SK-N-SH (cell line): ENCODE results near the gene HEXIM1. TPM values are rescaled to one million over a fixed set of nuclear protein-coding genes. Genes with fewer than 3 reads are reported as not detected.

Experiments used
- CTCF ChIA-PET: fragments of 300-600, 350-600 bp; formaldehyde crosslinking; extraction: SDS; loops from one replicate; lab custom pipeline; 2021; lab: Yijun Ruan, JAX
- POLR2A ChIA-PET: fragments of 350-600 bp; sonication (Branson Sonifier 250); formaldehyde crosslinking; extraction: SDS; loops from one replicate; lab custom pipeline; 2020; ENCODE audit warnings: antibody characterized with exemption, inconsistent platforms; lab: Yijun Ruan, JAX
- DNase-seq: peaks from one replicate; pipeline ENCODE4 v3.0.0; 2012
- H2AFZ ChIP-seq: fragments of 200-600 bp; sonication (generic); 2 replicates; pipeline ENCODE4 v1.8.1; 2016; ENCODE audit warnings: antibody characterized with exemption, mild to moderate bottlenecking, low read depth
- H3F3A ChIP-seq: fragments of 200-600 bp; sonication (generic); replicated peaks from 2 replicates; pipeline ENCODE3; 2016; ENCODE audit warnings: antibody characterized with exemption, mild to moderate bottlenecking; ENCODE audit not compliant: insufficient read depth
- H3K27ac ChIP-seq, 2 experiments: fragments of 200-500 bp in 1 of 2; fragments of 200-600 bp in 1 of 2; sonication (Bioruptor generic) in 1 of 2; sonication (generic), shearing (Covaris generic) in 1 of 2; 2 replicates each; pipeline versions ENCODE4 v1.5.1 to v1.6.1; 2014 to 2016; ENCODE audit warnings: low read depth in 2 of 2, inconsistent platforms in 1 of 2, low read length in 1 of 2, mild to moderate bottlenecking in 1 of 2, mixed read lengths in 1 of 2
- H3K27me3 ChIP-seq: fragments of 200-600 bp; sonication (generic), shearing (Covaris generic); 2 replicates; pipeline ENCODE4 v1.6.1; 2016; ENCODE audit warnings: mixed run types; ENCODE audit not compliant: insufficient read depth
- H3K36me3 ChIP-seq, 2 experiments: fragments of 200-500 bp in 1 of 2; fragments of 200-600 bp in 1 of 2; sonication (Bioruptor generic) in 1 of 2; sonication (generic) in 1 of 2; replicated peaks in 1 of 2; 2 replicates each; pipeline versions ENCODE3 to v1.5.1; 2014 to 2016; ENCODE audit warnings: low read length in 1 of 2, mild to moderate bottlenecking in 1 of 2; ENCODE audit not compliant: insufficient read depth in 2 of 2, control insufficient read depth in 1 of 2
- H3K4me1 ChIP-seq, 2 experiments: fragments of 200-500 bp in 1 of 2; fragments of 200-600 bp in 1 of 2; sonication (Bioruptor generic) in 1 of 2; sonication (generic), shearing (Covaris generic) in 1 of 2; 2 replicates each; pipeline versions ENCODE4 v1.5.1 to v1.6.1; 2014 to 2016; ENCODE audit warnings: low read depth in 1 of 2, low read length in 1 of 2, mixed run types in 1 of 2; ENCODE audit not compliant: insufficient read depth in 2 of 2, control insufficient read depth in 1 of 2
- H3K4me2 ChIP-seq: fragments of 200-600 bp; sonication (generic), shearing (Covaris generic); 2 replicates; pipeline ENCODE4 v1.6.1; 2017; ENCODE audit warnings: mixed run types
- H3K4me3 ChIP-seq, 2 experiments: fragments of 200-500 bp in 1 of 2; fragments of 200-600 bp in 1 of 2; sonication (Bioruptor generic) in 1 of 2; sonication (generic), shearing (Covaris generic) in 1 of 2; 2 replicates each; pipeline versions ENCODE4 v1.5.1 to v1.8.1; 2014 to 2016; ENCODE audit warnings: low read depth in 2 of 2, inconsistent platforms in 1 of 2, low read length in 1 of 2, mild to moderate bottlenecking in 1 of 2, mixed read lengths in 1 of 2, moderate library complexity in 1 of 2
- H3K79me2 ChIP-seq: fragments of 200-600 bp; sonication (generic); 2 replicates; pipeline ENCODE4 v1.8.1; 2017; ENCODE audit warnings: mild to moderate bottlenecking; ENCODE audit not compliant: insufficient read depth
- H3K9ac ChIP-seq: fragments of 200-600 bp; sonication (generic); 2 replicates; pipeline ENCODE4 v1.6.1; 2017; ENCODE audit warnings: mixed run types
- H3K9me2 ChIP-seq: fragments of 200-600 bp; sonication (generic); 2 replicates; pipeline ENCODE4 v1.6.1; 2017; ENCODE audit warnings: mixed run types
- H3K9me3 ChIP-seq: fragments of 200-600 bp; sonication (generic); 2 replicates; pipeline ENCODE4 v1.6.1; 2017; ENCODE audit warnings: mixed run types, mild to moderate bottlenecking, moderate library complexity
- H4K20me1 ChIP-seq: fragments of 200-600 bp; sonication (generic); 2 replicates; pipeline ENCODE4 v1.6.1; 2017; ENCODE audit warnings: mild to moderate bottlenecking, mixed run types; ENCODE audit not compliant: insufficient read depth
- CTCF ChIP-seq: fragments of 200-600 bp; sonication (generic); IDR thresholded peaks from 2 replicates; pipeline ENCODE4 v1.6.1; 2017; ENCODE audit warnings: antibody characterized with exemption, mild to moderate bottlenecking, moderate library complexity
- GABPA ChIP-seq: IDR thresholded peaks from 2 replicates; pipeline ENCODE4 v1.4.0; 2012; ENCODE audit warnings: low read depth, mild to moderate bottlenecking
- GATA2 ChIP-seq: sonication (generic); formaldehyde crosslinking; IDR thresholded peaks from 2 replicates; pipeline ENCODE4 v1.5.0; 2020; ENCODE audit warnings: mild to moderate bottlenecking, missing genetic modification reagents
- NFIC ChIP-seq: IDR thresholded peaks from 2 replicates; pipeline ENCODE4 v1.4.0; 2012; ENCODE audit warnings: borderline replicate concordance
- NRF1 ChIP-seq: IDR thresholded peaks from 2 replicates; pipeline ENCODE4 v1.6.1; 2012; ENCODE audit warnings: low read depth, mild to moderate bottlenecking, low read length
- PBX3 ChIP-seq: IDR thresholded peaks from 2 replicates; pipeline ENCODE4; 2012
- POLR2AphosphoS5 ChIP-seq: IDR thresholded peaks from 2 replicates; pipeline ENCODE4 v1.6.1; 2012; ENCODE audit warnings: low read depth, low read length
- RAD21 ChIP-seq: IDR thresholded peaks from 2 replicates; pipeline ENCODE4 v1.6.1; 2012; ENCODE audit warnings: mild to moderate bottlenecking, low read length
- RXRA ChIP-seq: IDR thresholded peaks from 2 replicates; pipeline ENCODE4 v1.4.0; 2012; ENCODE audit warnings: low read depth, mild to moderate bottlenecking, borderline replicate concordance
- SIN3A ChIP-seq: IDR thresholded peaks from 2 replicates; pipeline ENCODE4 v1.6.1; 2012; ENCODE audit warnings: low read depth, mild to moderate bottlenecking, low read length, moderate library complexity, borderline replicate concordance
- SMC3 ChIP-seq: IDR thresholded peaks from 2 replicates; pipeline ENCODE4 v1.6.1; 2012; ENCODE audit warnings: low read depth, low read length, improper control_type of control experiment
- TAF1 ChIP-seq: IDR thresholded peaks from 2 replicates; pipeline ENCODE4 v1.6.1; 2012; ENCODE audit warnings: low read depth, mild to moderate bottlenecking, low read length, moderate library complexity, borderline replicate concordance
- TCF12 ChIP-seq: IDR thresholded peaks from 2 replicates; pipeline ENCODE4 v1.4.0; 2012
- YY1 ChIP-seq: IDR thresholded peaks from 2 replicates; pipeline ENCODE4 v1.4.0; 2012; ENCODE audit warnings: low read depth, mild to moderate bottlenecking
- WGBS: methylation state at CpG from one replicate; pipeline ENCODE4 v1.1.6; 2017; ENCODE audit warnings: low lambda C conversion rate; 5-methylcytosine and 5-hydroxymethylcytosine counted together
- polyA plus RNA-seq, 3 experiments: library from polyadenylated mRNA; depleted of rRNA; stranded (reverse); fragments of >200 nt; gene quantifications; 2 replicates each; pipeline ENCODE4 v1.2.3, GENCODE V29; 2012
- TF ChIP-seq, protein P1 (sequence below): IDR thresholded peaks from 2 replicates; pipeline ENCODE4 v1.4.0; 2012; ENCODE audit warnings: low read depth
- TF ChIP-seq, protein P2 (sequence below): IDR thresholded peaks from 2 replicates; pipeline ENCODE4 v1.4.0; 2012; ENCODE audit warnings: low read depth, borderline replicate concordance
- TF ChIP-seq, protein P3 (sequence below): IDR thresholded peaks from 2 replicates; pipeline ENCODE4 v1.6.1; 2012; ENCODE audit warnings: mild to moderate bottlenecking, low read depth, low read length, moderate library complexity

The HEXIM1 gene
- polyA plus RNA-seq, 1 of the 3 experiments (the other 2 are of a cell fraction) = 20.7 TPM

DNA sequence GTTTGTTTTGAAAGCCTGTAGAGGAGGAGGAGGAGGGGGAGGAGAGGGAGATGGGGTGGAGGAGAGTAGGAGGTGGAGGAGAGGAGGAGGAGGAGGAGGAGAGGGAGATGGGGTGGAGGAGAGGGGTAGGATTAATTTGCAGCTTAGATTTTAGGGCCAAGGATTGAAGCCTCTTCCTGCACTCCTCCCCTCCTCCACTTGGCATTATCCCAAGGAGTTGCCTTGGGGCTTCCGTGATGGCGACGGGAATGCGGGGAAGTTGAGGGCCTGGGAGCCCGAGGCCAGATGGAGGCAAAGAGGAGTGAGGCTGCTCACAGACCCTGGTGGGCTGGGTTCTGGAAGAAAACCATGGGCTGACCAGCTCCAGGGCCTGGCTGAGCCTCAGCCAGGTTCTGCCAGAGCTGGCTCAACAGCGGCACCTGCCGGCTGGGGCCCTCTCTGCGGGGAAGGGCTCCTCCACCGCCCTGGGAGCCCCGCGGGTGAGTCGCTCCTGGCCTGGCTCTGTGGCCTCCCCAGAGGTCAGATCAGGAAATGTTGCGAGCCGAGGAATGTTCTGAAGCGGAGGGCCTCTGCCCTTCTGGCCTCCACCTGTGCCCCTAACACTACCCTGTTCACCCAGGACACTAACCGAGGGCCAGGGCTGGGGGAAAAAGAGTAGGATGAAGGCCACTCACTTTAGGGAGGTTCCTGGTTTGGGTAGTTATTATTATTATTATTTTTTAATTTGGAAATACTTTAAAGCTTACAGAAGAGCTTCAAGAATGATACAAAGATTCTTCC, 49.5 kb downstream of the HEXIM1 start:
- Histone ChIP-seq H3K27ac (peak overlapping the region; percentile 41 to 46; a peak in 3 of 4 replicates), H3K4me1 (peaks cover 5 to 8% of the 10 kb centered on the region in 2 experiments; a peak in 3 of 4 replicates), H3F3A (no peaks in the 10 kb centered on the region), H3K4me3 (peak overlapping the region in 1 of 2 experiments; percentile 54; a peak in 1 of 4 replicates), H4K20me1 (no peaks in the 10 kb centered on the region), H3K9ac (peak overlapping the region; percentile 36), H3K9me3 (no peaks in the 10 kb centered on the region), H3K36me3 (no peaks in the 10 kb centered on the region), H3K9me2 (no peaks in the 10 kb centered on the region), H3K79me2 (no peaks in the 10 kb centered on the region), H3K4me2 (peak overlapping the region; percentile 34), H2AFZ (peak overlapping the region; percentile 88), H3K27me3 (no peaks in the 10 kb centered on the region)
- peak; percentile 93 for DNase-seq
- ChIA-PET CTCF (interaction anchor here (0.6 to 10.4 kb wide), 57 partner anchors 9 to 422 kb away, joined by 3 to 181 read pairs (median 5); partner anchors contain the start of genes ACBD4, HEXIM1, HEXIM2 and MAP3K14), POLR2A (interaction anchor here (0.6 to 4.3 kb wide), 5 partner anchors 36 to 62 kb away, joined by 3 to 60 read pairs (median 10); partner anchors contain the start of genes ACBD4, HEXIM1 and HEXIM2)
- TF ChIP-seq NFIC (peak; percentile 47), NRF1 (no peak), RAD21 (peak; percentile 95), YY1 (no peak), RXRA (peak; percentile 22; the same call in 1 of the 2 replicates), POLR2AphosphoS5 (peak; percentile 31; the same call in 1 of the 2 replicates), TAF1 (peak; percentile 61; the same call in 1 of the 2 replicates), SMC3 (peak; percentile 94), TCF12 (peak; percentile 8; the same call in 1 of the 2 replicates), PBX3 (no peak), SIN3A (peak; percentile 88; the same call in 1 of the 2 replicates), GABPA (no peak), CTCF (peak; percentile 98), GATA2 (no peak)
- TF ChIP-seq, protein P1, sequence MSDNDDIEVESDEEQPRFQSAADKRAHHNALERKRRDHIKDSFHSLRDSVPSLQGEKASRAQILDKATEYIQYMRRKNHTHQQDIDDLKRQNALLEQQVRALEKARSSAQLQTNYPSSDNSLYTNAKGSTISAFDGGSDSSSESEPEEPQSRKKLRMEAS = 0 out of 2 replicates have a peak, but pooled peaks have one; percentile 30
- TF ChIP-seq, protein P2, sequence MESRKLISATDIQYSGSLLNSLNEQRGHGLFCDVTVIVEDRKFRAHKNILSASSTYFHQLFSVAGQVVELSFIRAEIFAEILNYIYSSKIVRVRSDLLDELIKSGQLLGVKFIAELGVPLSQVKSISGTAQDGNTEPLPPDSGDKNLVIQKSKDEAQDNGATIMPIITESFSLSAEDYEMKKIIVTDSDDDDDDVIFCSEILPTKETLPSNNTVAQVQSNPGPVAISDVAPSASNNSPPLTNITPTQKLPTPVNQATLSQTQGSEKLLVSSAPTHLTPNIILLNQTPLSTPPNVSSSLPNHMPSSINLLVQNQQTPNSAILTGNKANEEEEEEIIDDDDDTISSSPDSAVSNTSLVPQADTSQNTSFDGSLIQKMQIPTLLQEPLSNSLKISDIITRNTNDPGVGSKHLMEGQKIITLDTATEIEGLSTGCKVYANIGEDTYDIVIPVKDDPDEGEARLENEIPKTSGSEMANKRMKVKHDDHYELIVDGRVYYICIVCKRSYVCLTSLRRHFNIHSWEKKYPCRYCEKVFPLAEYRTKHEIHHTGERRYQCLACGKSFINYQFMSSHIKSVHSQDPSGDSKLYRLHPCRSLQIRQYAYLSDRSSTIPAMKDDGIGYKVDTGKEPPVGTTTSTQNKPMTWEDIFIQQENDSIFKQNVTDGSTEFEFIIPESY = no peak
- TF ChIP-seq, protein P3, sequence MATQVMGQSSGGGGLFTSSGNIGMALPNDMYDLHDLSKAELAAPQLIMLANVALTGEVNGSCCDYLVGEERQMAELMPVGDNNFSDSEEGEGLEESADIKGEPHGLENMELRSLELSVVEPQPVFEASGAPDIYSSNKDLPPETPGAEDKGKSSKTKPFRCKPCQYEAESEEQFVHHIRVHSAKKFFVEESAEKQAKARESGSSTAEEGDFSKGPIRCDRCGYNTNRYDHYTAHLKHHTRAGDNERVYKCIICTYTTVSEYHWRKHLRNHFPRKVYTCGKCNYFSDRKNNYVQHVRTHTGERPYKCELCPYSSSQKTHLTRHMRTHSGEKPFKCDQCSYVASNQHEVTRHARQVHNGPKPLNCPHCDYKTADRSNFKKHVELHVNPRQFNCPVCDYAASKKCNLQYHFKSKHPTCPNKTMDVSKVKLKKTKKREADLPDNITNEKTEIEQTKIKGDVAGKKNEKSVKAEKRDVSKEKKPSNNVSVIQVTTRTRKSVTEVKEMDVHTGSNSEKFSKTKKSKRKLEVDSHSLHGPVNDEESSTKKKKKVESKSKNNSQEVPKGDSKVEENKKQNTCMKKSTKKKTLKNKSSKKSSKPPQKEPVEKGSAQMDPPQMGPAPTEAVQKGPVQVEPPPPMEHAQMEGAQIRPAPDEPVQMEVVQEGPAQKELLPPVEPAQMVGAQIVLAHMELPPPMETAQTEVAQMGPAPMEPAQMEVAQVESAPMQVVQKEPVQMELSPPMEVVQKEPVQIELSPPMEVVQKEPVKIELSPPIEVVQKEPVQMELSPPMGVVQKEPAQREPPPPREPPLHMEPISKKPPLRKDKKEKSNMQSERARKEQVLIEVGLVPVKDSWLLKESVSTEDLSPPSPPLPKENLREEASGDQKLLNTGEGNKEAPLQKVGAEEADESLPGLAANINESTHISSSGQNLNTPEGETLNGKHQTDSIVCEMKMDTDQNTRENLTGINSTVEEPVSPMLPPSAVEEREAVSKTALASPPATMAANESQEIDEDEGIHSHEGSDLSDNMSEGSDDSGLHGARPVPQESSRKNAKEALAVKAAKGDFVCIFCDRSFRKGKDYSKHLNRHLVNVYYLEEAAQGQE = peak; percentile 24; the same call in 1 of the 2 replicates
- 5% methylated on average over 7 of the region's 16 CpGs for WGBS
